Adrenal gland (tissue), 5 donors: ENCODE data around the gene LRIG1.

Experiments
- CTCF ChIP-seq, 6 experiments: fragments of 450-650 bp in 4 of 6; fragments of 200-600 bp in 2 of 6; sonication (generic) in 1 of 6; IDR thresholded peaks; 1 replicate in 5 of 6; 2 replicates in 1 of 6; pipeline versions ENCODE4 v1.5.1 to v1.8.0; 2016 to 2021; ENCODE audit warnings: antibody characterized with exemption in 6 of 6, mild to moderate bottlenecking in 2 of 6, moderate library complexity in 1 of 6
- POLR2A ChIP-seq, 2 donors: fragments of 450-650 bp; IDR thresholded peaks; one replicate each; pipeline ENCODE4 v1.6.1; 2017; ENCODE audit warnings: antibody characterized with exemption in 2 of 2, mild to moderate bottlenecking in 2 of 2, moderate library complexity in 1 of 2
- donor health status: DM: no; HTN: no; CAD: no.

GRCh38 chr3:66361356-66361755 lies 139.5 kb downstream of the LRIG1 start:
- no peak for TF ChIP-seq CTCF (IDR thresholded peaks at IDR 0.05)
- no peak for TF ChIP-seq POLR2A (IDR thresholded peaks at IDR 0.05)
